HCT116 (cell line): Measurements from ENCODE around the gene FNIP2.

Experiments used
- CTCF ChIP-seq, 3 experiments: fragments of 200-600 bp in 1 of 3; sonication (generic) in 1 of 3; IDR thresholded peaks in 2 of 3; conservative IDR thresholded peaks in 1 of 3; 2 replicates each; pipeline ENCODE4 v1.5.1; 2012 to 2017; ENCODE audit warnings: low read depth in 2 of 3, low read length in 2 of 3, antibody characterized with exemption in 1 of 3, borderline replicate concordance in 1 of 3, control low read depth in 1 of 3, mild to moderate bottlenecking in 1 of 3, mixed read lengths in 1 of 3, mixed run types in 1 of 3, moderate library complexity in 1 of 3; ENCODE audit not compliant: insufficient read depth in 1 of 3
- EZH2 ChIP-seq: fragments of 200-600 bp; sonication (generic); IDR thresholded peaks from 2 replicates; pipeline ENCODE4 v1.6.1; 2017; ENCODE audit warnings: antibody characterized with exemption, mixed run types
- EZH2phosphoT487 ChIP-seq: fragments of 200-600 bp; IDR thresholded peaks from 2 replicates; pipeline ENCODE4 v1.6.1; 2018; ENCODE audit warnings: antibody characterized with exemption, borderline replicate concordance
- MAX ChIP-seq: IDR thresholded peaks from 2 replicates; pipeline ENCODE4 v1.6.1; 2012
- POLR2AphosphoS5 ChIP-seq: IDR thresholded peaks from 2 replicates; pipeline ENCODE4 v1.6.1; 2011; ENCODE audit warnings: mild to moderate bottlenecking, low read depth, low read length, moderate library complexity
- REST ChIP-seq: IDR thresholded peaks from 2 replicates; pipeline ENCODE4 v1.6.1; 2012; ENCODE audit warnings: low read depth
- SRF ChIP-seq: IDR thresholded peaks from 2 replicates; pipeline ENCODE4 v1.6.1; 2012; ENCODE audit warnings: low read depth
- TCF7L2 ChIP-seq: IDR thresholded peaks from 2 replicates; pipeline ENCODE4 v1.7.0; 2011; ENCODE audit warnings: borderline replicate concordance, inconsistent platforms; ENCODE audit not compliant: insufficient read depth, insufficient read length; ENCODE audit errors: extremely low read depth
- ZFX ChIP-seq: fragments of 450-650 bp; IDR thresholded peaks from 2 replicates; pipeline ENCODE4 v1.6.1; 2017

GRCh38 chr4:158721680-158722079 is 47.1 kb upstream of the FNIP2 start:
- no peak for TF ChIP-seq REST
- no peak for TF ChIP-seq SRF
- TF ChIP-seq ZFX = no peak
- no peak for TF ChIP-seq TCF7L2
- no peak for TF ChIP-seq MAX
- TF ChIP-seq POLR2AphosphoS5 = no peak
- no peak for TF ChIP-seq CTCF (IDR thresholded peaks at IDR 0.05 in 2 of 3, conservative IDR thresholded peaks at IDR 0.05 in 1 of 3; ENCODE audit: borderline replicate concordance in 1 of 3, insufficient read depth in 1 of 3, low read depth in 2 of 3, low read length in 2 of 3)
- no peak for TF ChIP-seq EZH2
- TF ChIP-seq EZH2phosphoT487 = no peak
